Lower lobe of right lung (tissue), 2 donors: Measurements from ENCODE around the gene LDLRAD4. TPM values are rescaled to one million over a fixed set of nuclear protein-coding genes. Genes with fewer than 3 reads are reported as not detected.

ENCODE experiments used
- ATAC-seq, 2 donors: fragments of 200-7000 bp; cut with Tn5 transposase; one replicate each; pipeline ENCODE4 v1.9.1; 2020 to 2022; ENCODE audit warnings: mild to moderate bottlenecking in 2 of 2, moderate library complexity in 2 of 2
- DNase-seq: peaks from one replicate; pipeline ENCODE4 v3.0.0-alpha.2; 2020
- H3K27ac ChIP-seq: fragments of 200-600 bp; one replicate; pipeline ENCODE4 v1.8.0; 2022
- H3K27me3 ChIP-seq: fragments of 200-600 bp; one replicate; pipeline ENCODE4 v1.8.0; 2022; ENCODE audit warnings: low read depth
- H3K36me3 ChIP-seq: fragments of 200-600 bp; one replicate; pipeline ENCODE4 v1.8.0; 2022; ENCODE audit warnings: mild to moderate bottlenecking
- H3K4me1 ChIP-seq: fragments of 200-600 bp; one replicate; pipeline ENCODE4 v1.8.0; 2022
- H3K4me3 ChIP-seq: fragments of 200-600 bp; one replicate; pipeline ENCODE4 v1.8.0; 2022; ENCODE audit warnings: mild to moderate bottlenecking
- H3K9me3 ChIP-seq: fragments of 200-600 bp; one replicate; pipeline ENCODE4 v1.8.0; 2022
- CTCF ChIP-seq: fragments of 200-600 bp; IDR thresholded peaks from one replicate; pipeline ENCODE4 v1.8.0; 2022; ENCODE audit warnings: antibody characterized with exemption, mild to moderate bottlenecking
- intact Hi-C: fragments of 100-400 bp; cut with DNase I; formaldehyde crosslinking; loops from one replicate; pipeline ENCODE4 v1.11.0; 2022
- total RNA-seq: library from RNA; stranded (reverse); fragmentation: NEBNext Ultra II Directional; extraction: Animal tissue kit (Norgen Biotek cat#: 25700); gene quantifications from one replicate; pipeline ENCODE4 v1.2.1, GENCODE V29; 2021
- donor health status: DM: no; HTN: yes; CAD: no; lungs with severe emphysema.

The LDLRAD4 gene
- total RNA-seq, 1 donor from 2014 or later, result 24.6 TPM

GRCh38 chr18:13229001-13229671 is 10.6 kb downstream of the LDLRAD4 start:
- Histone ChIP-seq H3K4me3 (no peak overlapping the region), H3K27me3 (no peaks in the 10 kb centered on the region), H3K4me1 (peaks cover 1% of the 10 kb centered on the region), H3K36me3 (no peaks in the 10 kb centered on the region), H3K9me3 (no peaks in the 10 kb centered on the region), H3K27ac (no peak overlapping the region)
- DNase-seq (no peak), ATAC-seq (no peak)
- intact Hi-C loops, result no loop called here
- TF ChIP-seq CTCF, result no peak

- no peak for TF ChIP-seq CTCF
- Histone ChIP-seq H3K27ac (no peak overlapping the region), H3K4me1 (no peaks in the 10 kb centered on the region), H3K27me3 (no peaks in the 10 kb centered on the region), H3K4me3 (no peak overlapping the region), H3K36me3 (no peaks in the 10 kb centered on the region), H3K9me3 (no peaks in the 10 kb centered on the region)
- DNase-seq (no peak), ATAC-seq (no peak)
- intact Hi-C loops, result no loop called here
Observed at GRCh38 chr18:13231151-13231550, 12.6 kb downstream of the LDLRAD4 start.

- Histone ChIP-seq H3K27me3 (no peaks in the 10 kb centered on the region), H3K27ac (no peak overlapping the region), H3K9me3 (no peaks in the 10 kb centered on the region), H3K4me1 (no peaks in the 10 kb centered on the region), H3K36me3 (no peaks in the 10 kb centered on the region), H3K4me3 (no peak overlapping the region)
- no peak for TF ChIP-seq CTCF
- ATAC-seq (no peak), DNase-seq (no peak)
- intact Hi-C loops, result no loop called here
Observed at GRCh38 chr18:13232086-13232917, 13.7 kb downstream of the LDLRAD4 start.

- intact Hi-C loops, result no loop called here
- no peak for TF ChIP-seq CTCF
- ATAC-seq (no peak), DNase-seq (peak; percentile 17)
- no peak overlapping the region for H3K4me3 ChIP-seq
- H3K9me3 ChIP-seq, result no peaks in the 10 kb centered on the region
- no peaks in the 10 kb centered on the region for H3K27me3 ChIP-seq
- H3K36me3 ChIP-seq, result no peaks in the 10 kb centered on the region
- no peak overlapping the region for H3K27ac ChIP-seq
- no peaks in the 10 kb centered on the region for H3K4me1 ChIP-seq
Observed at GRCh38 chr18:13232971-13233786, 14.6 kb downstream of the LDLRAD4 start.
